HUDEP-2 (cell line): ENCODE results near the gene TSPEAR.

Experiments
- DNase-seq, 76 experiments: peaks; one replicate each; lab custom pipeline; 2025; ENCODE audit not compliant: unreplicated experiment in 76 of 76; lab: John Stamatoyannopoulos, UW

The TSPEAR gene

GRCh38 chr21:44479556-44480199 lies 231.7 kb downstream of the TSPEAR start:
- peak in 25 of 76 experiments; percentile 6 to 49 (median 25) for DNase-seq

- DNase-seq = no peak
These were observed 232.6 kb downstream of the TSPEAR start for GRCh38 chr21:44478801-44479167.

GRCh38 chr21:44478124-44478800 lies 233.1 kb downstream of the TSPEAR start:
- no peak for DNase-seq

GRCh38 chr21:44477712-44478111 lies 233.7 kb downstream of the TSPEAR start:
- no peak for DNase-seq

GRCh38 chr21:44477131-44477530 lies 234.2 kb downstream of the TSPEAR start:
- DNase-seq = no peak

GRCh38 chr21:44475266-44475845 lies 236.0 kb downstream of the TSPEAR start:
- DNase-seq = no peak

GRCh38 chr21:44473915-44474555 lies 237.3 kb downstream of the TSPEAR start:
- DNase-seq = no peak

- DNase-seq = no peak
These were observed 239.4 kb downstream of the TSPEAR start for GRCh38 chr21:44471996-44472395.

- no peak for DNase-seq
These were observed 240.0 kb downstream of the TSPEAR start for GRCh38 chr21:44471341-44471740.

GRCh38 chr21:44467859-44468195 lies 243.5 kb downstream of the TSPEAR start:
- DNase-seq = no peak

GRCh38 chr21:44466996-44467858 lies 244.1 kb downstream of the TSPEAR start:
- DNase-seq = no peak

GRCh38 chr21:44466351-44466954 lies 244.9 kb downstream of the TSPEAR start:
- no peak for DNase-seq

- no peak for DNase-seq
These were observed 247.0 kb downstream of the TSPEAR start for GRCh38 chr21:44464351-44464750.

GRCh38 chr21:44463724-44464123 lies 247.6 kb downstream of the TSPEAR start:
- no peak for DNase-seq

GRCh38 chr21:44462834-44463200 lies 248.6 kb downstream of the TSPEAR start:
- DNase-seq = no peak

GRCh38 chr21:44462086-44462833 lies 249.1 kb downstream of the TSPEAR start:
- DNase-seq = no peak

GRCh38 chr21:44461464-44462001 lies 249.8 kb downstream of the TSPEAR start:
- DNase-seq = no peak

- no peak for DNase-seq
These were observed 250.4 kb downstream of the TSPEAR start for GRCh38 chr21:44461005-44461404.

GRCh38 chr21:44460441-44460755 lies 251.0 kb downstream of the TSPEAR start:
- no peak for DNase-seq
